Activated CD4-positive, alpha-beta memory T cell treated with anti-CD3 and anti-CD28 coated beads for 36 hours (primary cell): ENCODE data around the gene ATP2B2. TPM values are rescaled to one million over a fixed set of nuclear protein-coding genes. Genes with fewer than 3 reads are reported as not detected.

Experiments used
- CTCF ChIA-PET: fragments of 350-600 bp; sonication (Branson Sonifier 250); formaldehyde crosslinking; loops from one replicate; lab custom pipeline; 2021; ENCODE audit warnings: antibody characterized with exemption, inconsistent platforms; lab: Charles Lee
- POLR2A ChIA-PET: fragments of 350-600 bp; sonication (Branson Sonifier 250); formaldehyde crosslinking; loops from one replicate; lab custom pipeline; 2021; ENCODE audit warnings: antibody characterized with exemption; lab: Charles Lee
- DNase-seq: peaks from one replicate; pipeline ENCODE4 v3.0.0-alpha.2; 2020
- H3K27ac Mint-ChIP-seq: one replicate; pipeline ENCODE4 v1.8.0; 2021; ENCODE audit warnings: mixed read lengths
- H3K27me3 Mint-ChIP-seq: one replicate; pipeline ENCODE4 v1.8.0; 2021; ENCODE audit warnings: mixed read lengths
- H3K36me3 Mint-ChIP-seq: one replicate; pipeline ENCODE4 v1.8.0; 2021; ENCODE audit warnings: mixed read lengths
- H3K4me1 Mint-ChIP-seq: one replicate; pipeline ENCODE4 v1.8.0; 2021; ENCODE audit warnings: low read depth, mixed read lengths
- H3K4me3 Mint-ChIP-seq: one replicate; pipeline ENCODE4 v1.8.0; 2021; ENCODE audit warnings: mild to moderate bottlenecking, mixed read lengths
- H3K9me3 Mint-ChIP-seq: one replicate; pipeline ENCODE4 v1.8.0; 2021; ENCODE audit warnings: mixed read lengths
- intact Hi-C: fragments of 100-400 bp; cut with micrococcal nuclease; formaldehyde crosslinking; loops from one replicate; pipeline ENCODE4 v1.15.1; 2023
- total RNA-seq, 2 experiments: library from RNA; stranded (reverse); gene quantifications; one replicate each; pipeline ENCODE4 v1.2.3, GENCODE V29; 2021

ATP2B2 gene
- total RNA-seq, 2 experiments from 2014 or later = 0.05 TPM; not detected in 1

- Mint-ChIP-seq H3K27me3 (no peaks in the 10 kb centered on the region), H3K27ac (no peak overlapping the region)
- CTCF ChIA-PET = no interaction called here
Observed at GRCh38 chr3:10445561-10446175, 59.7 kb downstream of the ATP2B2 start.

GRCh38 chr3:10444511-10444910 lies 60.9 kb downstream of the ATP2B2 start:
- H3K36me3 Mint-ChIP-seq = no peaks in the 10 kb centered on the region
- no peaks in the 10 kb centered on the region for H3K9me3 Mint-ChIP-seq
- H3K27ac Mint-ChIP-seq = no peak overlapping the region
- H3K4me1 Mint-ChIP-seq = no peaks in the 10 kb centered on the region
- no peak for DNase-seq
- intact Hi-C loops = no loop called here
- no peak overlapping the region for H3K4me3 Mint-ChIP-seq
- no peaks in the 10 kb centered on the region for H3K27me3 Mint-ChIP-seq
- CTCF ChIA-PET = no interaction called here
- POLR2A ChIA-PET = no interaction called here

More at GRCh38 chr3:10445561-10446175, 59.7 kb downstream of the ATP2B2 start:
- POLR2A ChIA-PET = no interaction called here
- no peaks in the 10 kb centered on the region for H3K9me3 Mint-ChIP-seq
- no peak for DNase-seq
- H3K36me3 Mint-ChIP-seq = no peaks in the 10 kb centered on the region
- no peaks in the 10 kb centered on the region for H3K4me1 Mint-ChIP-seq
- intact Hi-C loops = no loop called here
- H3K4me3 Mint-ChIP-seq = no peak overlapping the region

GRCh38 chr3:10444110-10444429 lies 61.3 kb downstream of the ATP2B2 start:
- no peak overlapping the region for H3K27ac Mint-ChIP-seq

GRCh38 chr3:10443272-10444109 lies 61.9 kb downstream of the ATP2B2 start:
- ChIA-PET CTCF (no interaction called here), POLR2A (no interaction called here)
- no peak for DNase-seq
- H3K27me3 Mint-ChIP-seq = no peaks in the 10 kb centered on the region
- no peak overlapping the region for H3K27ac Mint-ChIP-seq
- no peaks in the 10 kb centered on the region for H3K9me3 Mint-ChIP-seq
- H3K4me3 Mint-ChIP-seq = no peak overlapping the region
- intact Hi-C loops = no loop called here
- H3K36me3 Mint-ChIP-seq = no peaks in the 10 kb centered on the region
- peaks cover under 1% of the 10 kb centered on the region for H3K4me1 Mint-ChIP-seq

More at GRCh38 chr3:10444110-10444429, 61.3 kb downstream of the ATP2B2 start:
- Mint-ChIP-seq H3K4me3 (no peak overlapping the region), H3K9me3 (no peaks in the 10 kb centered on the region), H3K36me3 (no peaks in the 10 kb centered on the region), H3K27me3 (no peaks in the 10 kb centered on the region), H3K4me1 (no peaks in the 10 kb centered on the region)
- ChIA-PET POLR2A (no interaction called here), CTCF (no interaction called here)
- DNase-seq = no peak
- intact Hi-C loops = no loop called here

- Mint-ChIP-seq H3K36me3 (no peaks in the 10 kb centered on the region), H3K4me1 (peaks cover 13% of the 10 kb centered on the region), H3K27me3 (no peaks in the 10 kb centered on the region), H3K9me3 (no peaks in the 10 kb centered on the region), H3K4me3 (no peak overlapping the region), H3K27ac (no peak overlapping the region)
- ChIA-PET CTCF (no interaction called here), POLR2A (no interaction called here)
- intact Hi-C loops = no loop called here
- DNase-seq = no peak
Observed at GRCh38 chr3:10442151-10442795, 63.1 kb downstream of the ATP2B2 start.

GRCh38 chr3:10440684-10441083 lies 64.7 kb downstream of the ATP2B2 start:
- no peak overlapping the region for H3K4me3 Mint-ChIP-seq
- peaks cover 24% of the 10 kb centered on the region for H3K4me1 Mint-ChIP-seq
- DNase-seq = no peak
- H3K9me3 Mint-ChIP-seq = no peaks in the 10 kb centered on the region
- H3K27me3 Mint-ChIP-seq = no peaks in the 10 kb centered on the region
- intact Hi-C loops = no loop called here
- CTCF ChIA-PET = no interaction called here
- H3K36me3 Mint-ChIP-seq = no peaks in the 10 kb centered on the region
- no peak overlapping the region for H3K27ac Mint-ChIP-seq
- POLR2A ChIA-PET = no interaction called here

GRCh38 chr3:10438902-10439610 lies 66.3 kb downstream of the ATP2B2 start:
- peaks cover 27% of the 10 kb centered on the region for H3K4me1 Mint-ChIP-seq
- H3K27me3 Mint-ChIP-seq = no peaks in the 10 kb centered on the region
- H3K27ac Mint-ChIP-seq = no peak overlapping the region
- ChIA-PET POLR2A (no interaction called here), CTCF (interaction anchor here (0.6 kb wide), 1 partner anchor 7 kb away, joined by 4 read pairs; no protein-coding TSS in a partner anchor)
- no peak for DNase-seq
- intact Hi-C loops = loop anchor here (10.0 kb wide), 1 partner anchor 116 kb away; no protein-coding TSS in a partner anchor
- no peak overlapping the region for H3K4me3 Mint-ChIP-seq
- H3K9me3 Mint-ChIP-seq = no peaks in the 10 kb centered on the region
- H3K36me3 Mint-ChIP-seq = no peaks in the 10 kb centered on the region

GRCh38 chr3:10437995-10438901 lies 67.1 kb downstream of the ATP2B2 start:
- DNase-seq = no peak
- no peaks in the 10 kb centered on the region for H3K9me3 Mint-ChIP-seq
- H3K4me3 Mint-ChIP-seq = no peak overlapping the region
- peak overlapping the region; percentile 1 for H3K27ac Mint-ChIP-seq
- ChIA-PET POLR2A (interaction anchor here (1.2 kb wide), 1 partner anchor 118 kb away, joined by 3 read pairs; the partner anchor contains the start of gene SEC13), CTCF (no interaction called here)
- intact Hi-C loops = loop anchor here (2.0 to 10.0 kb wide), 2 partner anchors 71 to 117 kb away; no protein-coding TSS in a partner anchor
- H3K27me3 Mint-ChIP-seq = no peaks in the 10 kb centered on the region
- peaks cover 30% of the 10 kb centered on the region for H3K4me1 Mint-ChIP-seq
- H3K36me3 Mint-ChIP-seq = no peaks in the 10 kb centered on the region

- peaks cover 30% of the 10 kb centered on the region for H3K4me1 Mint-ChIP-seq
- ChIA-PET CTCF (no interaction called here), POLR2A (interaction anchor here (1.2 to 1.8 kb wide), 2 partner anchors 115 to 117 kb away, joined by 3 to 6 read pairs; partner anchors contain the start of gene SEC13)
- peak; percentile 85 for DNase-seq
- H3K36me3 Mint-ChIP-seq = no peaks in the 10 kb centered on the region
- no peaks in the 10 kb centered on the region for H3K9me3 Mint-ChIP-seq
- peak overlapping the region; percentile 36 for H3K27ac Mint-ChIP-seq
- H3K27me3 Mint-ChIP-seq = no peaks in the 10 kb centered on the region
- H3K4me3 Mint-ChIP-seq = no peak overlapping the region
- intact Hi-C loops = loop anchor here (2.0 to 10.0 kb wide), 2 partner anchors 71 to 117 kb away; no protein-coding TSS in a partner anchor
Observed at GRCh38 chr3:10437272-10437994, 68.0 kb downstream of the ATP2B2 start.

- intact Hi-C loops = loop anchor here (2.0 to 10.0 kb wide), 2 partner anchors 69 to 119 kb away; no protein-coding TSS in a partner anchor
- Mint-ChIP-seq H3K4me3 (no peak overlapping the region), H3K27ac (no peak overlapping the region), H3K27me3 (no peaks in the 10 kb centered on the region), H3K4me1 (peaks cover 30% of the 10 kb centered on the region), H3K36me3 (no peaks in the 10 kb centered on the region), H3K9me3 (no peaks in the 10 kb centered on the region)
- no peak for DNase-seq
- ChIA-PET CTCF (interaction anchor here (1.3 kb wide), 1 partner anchor 19 kb away, joined by 3 read pairs; no protein-coding TSS in a partner anchor), POLR2A (interaction anchor here (1.8 kb wide), 1 partner anchor 117 kb away, joined by 6 read pairs; no protein-coding TSS in a partner anchor)
Observed at GRCh38 chr3:10435850-10436249, 69.5 kb downstream of the ATP2B2 start.
